C1 segment of cervical spinal cord (tissue), 14 donors: Measurements from ENCODE around the gene TNIP1.

ENCODE experiments used
- DNase-seq, 14 donors: peaks; one replicate each; lab custom pipeline; 2025; lab: John Stamatoyannopoulos, UW

The TNIP1 gene

GRCh38 chr5:151041577-151042268 is 39.1 kb downstream of the TNIP1 start:
- DNase-seq, result peak in 1 of 14 donors; percentile 27

GRCh38 chr5:151040211-151040747 is 40.6 kb downstream of the TNIP1 start:
- no peak for DNase-seq

- DNase-seq, result no peak
These were observed 41.2 kb downstream of the TNIP1 start for GRCh38 chr5:151039665-151040064.

- DNase-seq, result no peak
These were observed 42.0 kb downstream of the TNIP1 start for GRCh38 chr5:151038801-151039238.

GRCh38 chr5:151038412-151038745 is 42.5 kb downstream of the TNIP1 start:
- DNase-seq, result peak in 1 of 14 donors; percentile 32

GRCh38 chr5:151037561-151038411 is 43.0 kb downstream of the TNIP1 start:
- DNase-seq, result peak in 2 of 14 donors; percentile 32 to 39

GRCh38 chr5:151036556-151036955 is 44.3 kb downstream of the TNIP1 start:
- DNase-seq, result peak in 1 of 14 donors; percentile 72

GRCh38 chr5:151034422-151035379 is 46.1 kb downstream of the TNIP1 start:
- no peak for DNase-seq

- DNase-seq, result no peak
These were observed 47.5 kb downstream of the TNIP1 start for GRCh38 chr5:151033217-151033934.

GRCh38 chr5:151031554-151031953 is 49.3 kb downstream of the TNIP1 start:
- no peak for DNase-seq

- no peak for DNase-seq
These were observed 50.5 kb downstream of the TNIP1 start for GRCh38 chr5:151030379-151030778.

- DNase-seq, result no peak
These were observed 50.8 kb downstream of the TNIP1 start for GRCh38 chr5:151030056-151030336.

- no peak for DNase-seq
These were observed 51.4 kb downstream of the TNIP1 start for GRCh38 chr5:151029179-151030055.

GRCh38 chr5:151028717-151029116 is 52.1 kb downstream of the TNIP1 start:
- no peak for DNase-seq

GRCh38 chr5:151027961-151028479 is 52.8 kb downstream of the TNIP1 start:
- no peak for DNase-seq

- DNase-seq, result no peak
These were observed 54.2 kb downstream of the TNIP1 start for GRCh38 chr5:151026679-151027078.

- DNase-seq, result no peak
These were observed 54.7 kb downstream of the TNIP1 start for GRCh38 chr5:151026088-151026487.

GRCh38 chr5:151025250-151025606 is 55.6 kb downstream of the TNIP1 start:
- DNase-seq, result no peak

- no peak for DNase-seq
These were observed 56.2 kb downstream of the TNIP1 start for GRCh38 chr5:151024440-151025249.
